Left lung (tissue), 14 donors: Measurements from ENCODE around the gene TTC4. TPM values are rescaled to one million over a fixed set of nuclear protein-coding genes. Genes with fewer than 3 reads are reported as not detected.

Source experiments
- ATAC-seq: fragments of 200-7000 bp; cut with Tn5 transposase; one replicate; pipeline ENCODE4 v1.9.1; 2020; ENCODE audit warnings: moderate library complexity
- DNase-seq, 4 donors: peaks; one replicate each; pipeline ENCODE4 v3.0.0-alpha.2; 2013 to 2020
- H3K27ac ChIP-seq, 2 donors: fragments of 200-600 bp; sonication (generic) in 1 of 2; one replicate each; pipeline versions ENCODE4 v1.5.0 to v1.8.0; 2020 to 2021
- H3K27me3 ChIP-seq, 2 donors: fragments of 200-600 bp; sonication (generic) in 1 of 2; one replicate each; pipeline versions ENCODE4 v1.5.0 to v1.8.0; 2020 to 2021
- H3K36me3 ChIP-seq, 2 donors: fragments of 200-600 bp; sonication (generic) in 1 of 2; one replicate each; pipeline versions ENCODE4 v1.5.0 to v1.8.0; 2020 to 2021
- H3K4me1 ChIP-seq, 2 donors: fragments of 200-600 bp; one replicate each; pipeline ENCODE4 v1.8.0; 2021
- H3K4me3 ChIP-seq, 2 donors: fragments of 200-600 bp; sonication (generic) in 1 of 2; one replicate each; pipeline versions ENCODE4 v1.5.0 to v1.8.0; 2020 to 2021; ENCODE audit warnings: mild to moderate bottlenecking in 1 of 2
- H3K9me3 ChIP-seq, 2 donors: fragments of 200-600 bp; sonication (generic) in 1 of 2; one replicate each; pipeline versions ENCODE4 v1.5.0 to v1.8.0; 2020 to 2021
- CTCF ChIP-seq, 2 donors: fragments of 200-600 bp; sonication (generic) in 1 of 2; IDR thresholded peaks; one replicate each; pipeline versions ENCODE4 v1.5.0 to v1.8.0; 2021; ENCODE audit warnings: antibody characterized with exemption in 2 of 2
- intact Hi-C, 2 donors: fragments of 100-400 bp; cut with DNase I; formaldehyde crosslinking; loops; one replicate each; pipeline versions ENCODE4 v1.11.2 to v1.14.2; 2022
- long read RNA-seq, 12 donors: library from polyadenylated mRNA in 2 of 12; unstranded in 2 of 12; transcript quantifications; one replicate each; pipeline ENCODE4 v2.0.0 and lab custom pipeline, GENCODE V29; 2019 to 2026
- polyA plus RNA-seq, 6 donors: library from polyadenylated mRNA; unstranded; fragments of 120-200 nt; gene quantifications; one replicate each; pipeline ENCODE4 v1.2.1, GENCODE V29; 2013; ENCODE audit not compliant: insufficient read length in 6 of 6
- total RNA-seq, 2 donors: library from RNA; stranded (reverse); fragmentation: NEBNext Ultra II Directional; extraction: Animal tissue kit (Norgen Biotek cat#: 25700); gene quantifications; one replicate each; pipeline ENCODE4 v1.2.1, GENCODE V29; 2021
- donor health status: DM: no; HTN: yes; CAD: no.
- donor health status: DM: no; HTN: no; CAD: no.

TTC4 gene
- total RNA-seq (10 to 100 TPM; 15.0 to 20.0 TPM), polyA plus RNA-seq (10 to 100 TPM; 32.7 to 36.7 (median 35.6) TPM)
- long read RNA-seq, donor 1, transcript TTC4-201 (10 exons, 2,395 nt): major isoform, 10 of 21 reads
- long read RNA-seq, donor 1, partial matches to known transcripts: 8 of 21 reads
- long read RNA-seq, donor 1, other reads (novel, unspliced or antisense): 0 of 21 reads
- long read RNA-seq, donor 2, transcript TTC4-204 (3 exons, 549 nt): minor isoform, 7 of 21 reads
- long read RNA-seq, donor 2, transcript TTC4-201 (10 exons, 2,395 nt): major isoform, 14 of 21 reads
- long read RNA-seq, donor 2, partial matches to known transcripts: 0 of 21 reads
- long read RNA-seq, donor 2, other reads (novel, unspliced or antisense): 0 of 21 reads
- long read RNA-seq, donor 3, transcript TTC4-201 (10 exons, 2,395 nt): major isoform, 15 of 15 reads
- long read RNA-seq, donor 3, partial matches to known transcripts: 0 of 15 reads
- long read RNA-seq, donor 3, other reads (novel, unspliced or antisense): 0 of 15 reads
- long read RNA-seq, donor 4, transcript TTC4-201 (10 exons, 2,395 nt): major isoform, 5 of 8 reads
- long read RNA-seq, donor 4, partial matches to known transcripts: 0 of 8 reads
- long read RNA-seq, donor 4, other reads (novel, unspliced or antisense): 0 of 8 reads
- long read RNA-seq, donor 5, partial matches to known transcripts: 0 of 5 reads
- long read RNA-seq, donor 5, other reads (novel, unspliced or antisense): 0 of 5 reads
- long read RNA-seq, donor 6, transcript TTC4-201 (10 exons, 2,395 nt): major isoform, 13 of 16 reads
- long read RNA-seq, donor 6, partial matches to known transcripts: 0 of 16 reads
- long read RNA-seq, donor 6, other reads (novel, unspliced or antisense): 0 of 16 reads
- long read RNA-seq, donor 7, transcript TTC4-201 (10 exons, 2,395 nt): major isoform, 6 of 12 reads
- long read RNA-seq, donor 7, partial matches to known transcripts: 6 of 12 reads
- long read RNA-seq, donor 7, other reads (novel, unspliced or antisense): 0 of 12 reads
- long read RNA-seq, donor 8, transcript TTC4-201 (10 exons, 2,395 nt): major isoform, 7 of 10 reads
- long read RNA-seq, donor 8, partial matches to known transcripts: 0 of 10 reads
- long read RNA-seq, donor 8, other reads (novel, unspliced or antisense): 0 of 10 reads
- long read RNA-seq, donor 9: 0 reads
- long read RNA-seq, donor 10, transcript TTC4-201 (10 exons, 2,395 nt): major isoform, 15 of 20 reads
- long read RNA-seq, donor 10, partial matches to known transcripts: 2 of 20 reads
- long read RNA-seq, donor 10, other reads (novel, unspliced or antisense): 2 of 20 reads
- long read RNA-seq, donor 11, transcript TTC4-201 (10 exons, 2,395 nt): major isoform, 6 of 12 reads
- long read RNA-seq, donor 11, transcript TTC4-204 (3 exons, 549 nt): major isoform, 6 of 12 reads
- long read RNA-seq, donor 11, partial matches to known transcripts: 0 of 12 reads
- long read RNA-seq, donor 11, other reads (novel, unspliced or antisense): 0 of 12 reads
- long read RNA-seq, donor 12, transcript TTC4-201 (10 exons, 2,395 nt): major isoform, 13 of 14 reads
- long read RNA-seq, donor 12, partial matches to known transcripts: 0 of 14 reads
- long read RNA-seq, donor 12, other reads (novel, unspliced or antisense): 0 of 14 reads

- Histone ChIP-seq H3K9me3 (no peaks in the 10 kb centered on the region), H3K36me3 (peaks cover 1 to 29% of the 10 kb centered on the region in 2 donors), H3K27me3 (no peaks in the 10 kb centered on the region), H3K27ac (peak within 1 kb of the TSS; percentile 26 to 80), H3K4me1 (peaks cover 0 to 23% of the 10 kb centered on the region in 2 donors), H3K4me3 (peak within 1 kb of the TSS; percentile 85 to 93)
- intact Hi-C loops: no loop called here
- ATAC-seq (peak; percentile 100), DNase-seq (peak; percentile 83 to 97 (median 86))
- TF ChIP-seq CTCF (IDR thresholded peaks at IDR 0.05): no peak
Observed at GRCh38 chr1:54715493-54716298, at the start of gene TTC4. Gene TTC4, plus strand, starts transcription at chr1:54715861. Its CDS starts 48 bp downstream, at chr1:54715909.

GRCh38 chr1:54666333-54666732 is 49.3 kb upstream of the TTC4 start:
- Histone ChIP-seq H3K4me1 (no peaks in the 10 kb centered on the region), H3K36me3 (no peaks in the 10 kb centered on the region), H3K27ac (no peak overlapping the region), H3K4me3 (no peak overlapping the region), H3K9me3 (no peaks in the 10 kb centered on the region), H3K27me3 (no peaks in the 10 kb centered on the region)
- DNase-seq (no peak), ATAC-seq (no peak)
- TF ChIP-seq CTCF (IDR thresholded peaks at IDR 0.05): no peak
- intact Hi-C loops: no loop called here

GRCh38 chr1:54667797-54668196 is 47.9 kb upstream of the TTC4 start:
- intact Hi-C loops: no loop called here
- ATAC-seq (no peak), DNase-seq (no peak)
- Histone ChIP-seq H3K9me3 (no peaks in the 10 kb centered on the region), H3K36me3 (no peaks in the 10 kb centered on the region), H3K27ac (no peak overlapping the region), H3K4me3 (no peak overlapping the region), H3K27me3 (no peaks in the 10 kb centered on the region), H3K4me1 (no peaks in the 10 kb centered on the region)
- no peak for TF ChIP-seq CTCF (IDR thresholded peaks at IDR 0.05)

- DNase-seq (no peak), ATAC-seq (no peak)
- peaks cover 0 to 2% of the 10 kb centered on the region in 2 donors for H3K36me3 ChIP-seq
- no peaks in the 10 kb centered on the region for H3K9me3 ChIP-seq
- intact Hi-C loops: no loop called here
- H3K4me1 ChIP-seq: no peaks in the 10 kb centered on the region
- TF ChIP-seq CTCF (IDR thresholded peaks at IDR 0.05): no peak
- H3K4me3 ChIP-seq: no peak overlapping the region
- H3K27me3 ChIP-seq: no peaks in the 10 kb centered on the region
- no peak overlapping the region for H3K27ac ChIP-seq
Observed at GRCh38 chr1:54668567-54668966, 47.1 kb upstream of the TTC4 start.
